Colonic mucosa (tissue), 4 donors: ENCODE data around the gene MTARC2. TPM values are rescaled to one million over a fixed set of nuclear protein-coding genes. Genes with fewer than 3 reads are reported as not detected.

Experiments used
- DNase-seq: peaks from one replicate; pipeline ENCODE4 v3.0.0-alpha.2; 2020
- H3K27ac ChIP-seq: fragments of 200-600 bp; one replicate; pipeline ENCODE4 v1.8.0; 2021
- H3K27me3 ChIP-seq: fragments of 200-600 bp; one replicate; pipeline ENCODE4 v1.8.0; 2021
- H3K36me3 ChIP-seq: fragments of 200-600 bp; one replicate; pipeline ENCODE4 v1.8.0; 2021
- H3K4me1 ChIP-seq: fragments of 200-600 bp; one replicate; pipeline ENCODE4 v1.8.0; 2021; ENCODE audit warnings: mild to moderate bottlenecking
- H3K4me3 ChIP-seq: fragments of 200-600 bp; one replicate; pipeline ENCODE4 v1.8.0; 2021
- H3K9ac ChIP-seq, 2 donors: one replicate each; pipeline ENCODE4 v1.7.0; 2013; ENCODE audit warnings: control low read depth in 2 of 2, low read depth in 2 of 2, low read length in 2 of 2
- H3K9me3 ChIP-seq: fragments of 200-600 bp; one replicate; pipeline ENCODE4 v1.8.0; 2021
- intact Hi-C: fragments of 100-400 bp; cut with DNase I; formaldehyde crosslinking; loops from one replicate; pipeline ENCODE4 v1.14.1; 2022
- total RNA-seq, 2 donors: library from RNA; stranded (reverse); fragmentation: NEBNext Ultra II Directional in 1 of 2; extraction: Animal tissue kit (Norgen Biotek cat#: 25700) in 1 of 2; gene quantifications; one replicate each; pipeline ENCODE4 v1.2.1, GENCODE V29; 2021
- TF ChIP-seq, protein P1 (sequence below): fragments of 200-600 bp; IDR thresholded peaks from one replicate; pipeline ENCODE4 v1.8.0; 2022; ENCODE audit warnings: antibody characterized with exemption, mild to moderate bottlenecking
- donor health status: healthy.
- donor health status: DM: no; HTN: no; CAD: no.
- donor health status: DM: no; HTN: no; CAD: no.

The MTARC2 gene
- total RNA-seq, 2 donors from 2014 or later, result 28.1 to 32.3 TPM

DNA sequence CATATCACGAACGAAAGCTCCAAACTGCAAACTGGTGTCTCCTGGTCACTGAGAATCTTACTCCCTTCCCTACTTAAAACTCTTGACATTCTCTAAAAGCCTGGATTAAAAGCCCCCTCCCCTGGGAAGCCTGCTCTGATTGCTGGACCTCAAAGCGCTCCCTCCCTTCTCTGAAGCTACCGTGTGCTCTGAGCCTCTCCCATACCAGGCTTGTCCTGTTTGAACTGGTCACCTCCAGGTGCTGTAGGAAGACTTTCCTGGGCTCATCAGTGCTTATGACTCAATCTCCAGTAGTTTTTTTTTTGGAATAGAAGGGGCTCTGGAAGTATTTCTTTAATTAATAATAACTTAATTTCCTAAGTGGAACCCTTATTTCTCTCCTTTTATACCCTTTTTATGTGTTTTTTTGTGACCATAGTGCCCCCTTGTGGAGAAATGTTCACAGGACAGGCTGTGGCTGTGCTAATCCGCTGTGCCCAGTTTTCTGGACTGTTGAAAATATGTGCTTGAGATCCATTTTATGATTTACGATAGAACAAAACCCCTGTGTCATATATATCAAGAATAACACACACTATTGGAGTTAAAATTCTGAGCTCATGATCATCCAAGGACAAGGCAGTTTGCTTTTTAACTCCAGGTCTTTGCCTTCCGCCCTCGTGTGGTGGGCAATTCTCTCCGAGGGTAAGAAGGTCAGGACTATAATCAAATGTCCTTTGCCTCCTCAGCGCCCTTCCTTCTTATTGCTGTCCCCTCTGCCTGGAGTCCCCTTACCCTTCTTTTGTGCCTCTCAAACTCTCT lies 55.5 kb downstream of the MTARC2 start:
- H3K27me3 ChIP-seq, result no peaks in the 10 kb centered on the region
- no peak overlapping the region for H3K9ac ChIP-seq
- no peak overlapping the region for H3K4me3 ChIP-seq
- H3K9me3 ChIP-seq, result no peaks in the 10 kb centered on the region
- DNase-seq, result peak; percentile 40
- intact Hi-C loops, result no loop called here
- TF ChIP-seq, protein P1, sequence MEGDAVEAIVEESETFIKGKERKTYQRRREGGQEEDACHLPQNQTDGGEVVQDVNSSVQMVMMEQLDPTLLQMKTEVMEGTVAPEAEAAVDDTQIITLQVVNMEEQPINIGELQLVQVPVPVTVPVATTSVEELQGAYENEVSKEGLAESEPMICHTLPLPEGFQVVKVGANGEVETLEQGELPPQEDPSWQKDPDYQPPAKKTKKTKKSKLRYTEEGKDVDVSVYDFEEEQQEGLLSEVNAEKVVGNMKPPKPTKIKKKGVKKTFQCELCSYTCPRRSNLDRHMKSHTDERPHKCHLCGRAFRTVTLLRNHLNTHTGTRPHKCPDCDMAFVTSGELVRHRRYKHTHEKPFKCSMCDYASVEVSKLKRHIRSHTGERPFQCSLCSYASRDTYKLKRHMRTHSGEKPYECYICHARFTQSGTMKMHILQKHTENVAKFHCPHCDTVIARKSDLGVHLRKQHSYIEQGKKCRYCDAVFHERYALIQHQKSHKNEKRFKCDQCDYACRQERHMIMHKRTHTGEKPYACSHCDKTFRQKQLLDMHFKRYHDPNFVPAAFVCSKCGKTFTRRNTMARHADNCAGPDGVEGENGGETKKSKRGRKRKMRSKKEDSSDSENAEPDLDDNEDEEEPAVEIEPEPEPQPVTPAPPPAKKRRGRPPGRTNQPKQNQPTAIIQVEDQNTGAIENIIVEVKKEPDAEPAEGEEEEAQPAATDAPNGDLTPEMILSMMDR, result peak; percentile 84
- no peaks in the 10 kb centered on the region for H3K36me3 ChIP-seq
- H3K4me1 ChIP-seq, result no peaks in the 10 kb centered on the region
- H3K27ac ChIP-seq, result peak overlapping the region; percentile 39

DNA sequence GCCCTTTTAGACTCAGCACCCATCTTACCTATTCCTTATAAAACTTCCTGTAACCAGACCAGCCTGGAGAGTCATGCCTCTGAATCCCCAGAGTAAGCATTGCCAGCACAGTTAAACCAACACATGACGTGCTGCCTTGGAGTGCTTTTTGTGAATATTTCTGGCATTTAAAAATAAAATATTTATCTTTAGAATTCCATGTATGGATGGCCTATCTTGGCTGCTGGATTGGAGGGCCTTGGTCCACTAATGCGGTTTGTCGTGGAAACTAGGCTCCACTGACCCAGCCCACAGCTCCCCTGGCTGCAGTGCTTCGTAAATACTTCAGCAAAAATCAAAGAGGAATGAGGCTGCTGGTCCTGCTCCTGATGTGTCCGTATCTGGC lies 56.1 kb downstream of the MTARC2 start:
- no peak overlapping the region for H3K4me3 ChIP-seq
- intact Hi-C loops, result no loop called here
- H3K9me3 ChIP-seq, result no peaks in the 10 kb centered on the region
- no peak for DNase-seq
- TF ChIP-seq, protein P1, result no peak
- H3K4me1 ChIP-seq, result no peaks in the 10 kb centered on the region
- H3K36me3 ChIP-seq, result no peaks in the 10 kb centered on the region
- no peaks in the 10 kb centered on the region for H3K27me3 ChIP-seq
- H3K27ac ChIP-seq, result peak overlapping the region; percentile 39
- no peak overlapping the region for H3K9ac ChIP-seq

DNA sequence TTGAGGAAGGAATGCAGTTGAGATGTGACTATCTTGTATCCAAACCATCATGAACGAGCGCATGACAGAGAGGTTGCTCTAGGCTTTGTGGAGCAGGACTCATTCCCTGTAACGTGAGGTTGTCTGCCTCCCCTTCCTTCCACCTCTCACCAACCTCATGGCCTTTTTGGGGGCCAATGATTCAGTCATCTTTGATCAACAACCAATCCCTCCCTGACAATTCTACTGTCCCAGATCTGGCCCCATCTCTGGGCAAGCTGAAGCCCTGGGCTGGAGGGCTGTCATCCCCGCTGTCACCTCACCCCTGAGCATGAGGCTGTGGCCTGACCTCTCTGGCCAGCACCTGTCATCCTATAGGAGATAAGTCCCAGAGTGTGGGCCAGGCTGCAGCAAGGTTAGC lies 58.3 kb downstream of the MTARC2 start:
- Histone ChIP-seq H3K9me3 (no peaks in the 10 kb centered on the region), H3K36me3 (no peaks in the 10 kb centered on the region), H3K4me1 (no peaks in the 10 kb centered on the region), H3K27me3 (no peaks in the 10 kb centered on the region), H3K4me3 (no peak overlapping the region), H3K27ac (no peak overlapping the region), H3K9ac (no peak overlapping the region)
- TF ChIP-seq, protein P1, result no peak
- DNase-seq, result no peak
- intact Hi-C loops, result no loop called here

DNA sequence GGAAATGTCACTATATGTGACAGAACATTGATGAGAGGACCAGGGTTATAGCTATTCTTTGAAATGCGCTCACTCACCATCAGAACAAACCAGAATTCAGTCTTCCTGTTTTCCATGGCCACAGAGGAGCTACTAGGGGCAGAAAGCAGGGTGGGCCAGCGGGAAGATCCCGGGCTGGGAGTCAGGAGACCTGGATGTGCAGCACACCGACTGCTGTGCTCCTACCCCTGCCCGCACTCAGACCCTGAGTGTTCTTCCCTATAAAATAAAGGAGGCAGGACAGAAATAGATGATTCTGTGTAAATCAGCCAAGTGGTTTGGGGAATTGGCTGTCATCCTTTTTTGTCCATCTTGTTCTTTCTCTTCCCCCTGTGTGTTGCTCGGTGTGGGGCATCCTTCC lies 59.6 kb downstream of the MTARC2 start:
- Histone ChIP-seq H3K4me3 (no peak overlapping the region), H3K27ac (no peak overlapping the region), H3K36me3 (no peaks in the 10 kb centered on the region), H3K9me3 (no peaks in the 10 kb centered on the region), H3K27me3 (no peaks in the 10 kb centered on the region), H3K4me1 (no peaks in the 10 kb centered on the region), H3K9ac (no peak overlapping the region)
- TF ChIP-seq, protein P1, result no peak
- intact Hi-C loops, result no loop called here
- DNase-seq, result no peak

DNA sequence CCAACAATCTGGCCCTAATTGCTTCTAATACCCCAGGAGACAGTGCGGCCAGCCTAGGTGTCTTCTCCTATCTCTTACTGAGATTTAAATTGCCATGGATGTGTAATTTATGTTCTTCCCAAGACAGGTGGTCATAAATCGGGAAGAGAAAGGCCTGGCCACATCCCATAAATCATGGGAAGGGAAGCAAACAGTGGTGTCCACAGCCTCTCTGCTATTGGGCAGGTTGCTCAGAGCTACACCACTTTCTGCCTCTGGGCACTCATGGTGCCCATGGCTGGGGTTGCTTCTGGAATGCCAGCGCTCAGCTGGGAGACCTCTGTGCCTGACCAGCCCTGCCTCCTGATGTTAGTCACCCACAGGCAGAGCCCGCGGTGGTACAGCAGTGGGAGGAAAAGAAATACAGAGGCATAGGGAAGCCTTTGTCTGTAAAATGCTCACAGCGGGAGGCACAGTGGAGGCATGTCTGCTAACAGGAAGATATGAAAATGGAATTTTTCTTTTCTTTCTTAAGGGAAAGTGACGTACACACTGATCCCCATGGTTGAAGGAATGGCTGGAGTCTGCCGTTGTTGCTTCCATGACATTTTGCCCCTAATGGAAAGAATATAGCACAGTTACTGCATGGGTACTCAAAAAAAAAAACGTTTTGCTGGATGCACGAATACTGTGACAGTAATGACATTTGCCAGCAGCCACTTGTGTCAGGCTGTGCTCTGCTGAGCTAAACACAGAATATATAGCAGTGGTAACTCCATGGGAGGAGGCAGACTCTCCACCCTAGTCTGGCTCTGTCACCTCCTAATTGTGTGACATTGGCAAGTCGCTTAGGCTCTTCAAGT lies 60.4 kb downstream of the MTARC2 start:
- Histone ChIP-seq H3K27ac (no peak overlapping the region), H3K27me3 (no peaks in the 10 kb centered on the region), H3K4me1 (no peaks in the 10 kb centered on the region), H3K4me3 (no peak overlapping the region), H3K9ac (no peak overlapping the region), H3K9me3 (no peaks in the 10 kb centered on the region), H3K36me3 (no peaks in the 10 kb centered on the region)
- intact Hi-C loops, result no loop called here
- TF ChIP-seq, protein P1, result no peak
- DNase-seq, result no peak
